NCI-H82 treated with DMSO at 0.1 percent for 48 hours (cell line): ENCODE results near the gene OR10D3.
"Not testable (repeated sequence)": the region's sequence is repeated elsewhere in the genome, so short reads cannot be mapped to it uniquely, and the experiment has no call there.

Experiments
- DNase-seq: peaks from one replicate; lab custom pipeline; 2025; ENCODE audit not compliant: unreplicated experiment; lab: John Stamatoyannopoulos, UW

The OR10D3 gene

GRCh38 chr11:124194293-124195188 is 11.4 kb downstream of the OR10D3 start:
- DNase-seq = peak; percentile 50

- DNase-seq = peak; percentile 50
Observed at GRCh38 chr11:124195189-124195734, 12.1 kb downstream of the OR10D3 start.

- no peak for DNase-seq
Observed at GRCh38 chr11:124197999-124198398, 14.9 kb downstream of the OR10D3 start.

GRCh38 chr11:124198897-124199296 is 15.8 kb downstream of the OR10D3 start:
- no peak for DNase-seq

- no peak for DNase-seq
Observed at GRCh38 chr11:124199702-124200101, 16.6 kb downstream of the OR10D3 start.

GRCh38 chr11:124200671-124201070 is 17.5 kb downstream of the OR10D3 start:
- DNase-seq = no peak

- no peak for DNase-seq
Observed at GRCh38 chr11:124202951-124203350, 19.8 kb downstream of the OR10D3 start.

GRCh38 chr11:124204008-124204407 is 20.9 kb downstream of the OR10D3 start:
- no peak for DNase-seq

GRCh38 chr11:124207102-124207792 is 24.1 kb downstream of the OR10D3 start:
- DNase-seq = no peak

GRCh38 chr11:124209824-124210357 is 26.7 kb downstream of the OR10D3 start:
- DNase-seq = no peak

- DNase-seq = no peak
Observed at GRCh38 chr11:124210421-124210820, 27.3 kb downstream of the OR10D3 start.

- DNase-seq = no peak
Observed at GRCh38 chr11:124211321-124211720, 28.2 kb downstream of the OR10D3 start.

GRCh38 chr11:124214027-124214426 is 30.9 kb downstream of the OR10D3 start:
- DNase-seq = no peak

GRCh38 chr11:124219126-124219525 is 36.0 kb downstream of the OR10D3 start:
- no peak for DNase-seq

GRCh38 chr11:124222407-124222806 is 39.3 kb downstream of the OR10D3 start:
- no peak for DNase-seq

- not testable (repeated sequence) for DNase-seq
Observed at GRCh38 chr11:124224618-124225423, 41.7 kb downstream of the OR10D3 start.

GRCh38 chr11:124225471-124225870 is 42.3 kb downstream of the OR10D3 start:
- DNase-seq = no peak

GRCh38 chr11:124233376-124233775 is 50.2 kb downstream of the OR10D3 start:
- DNase-seq = no peak
